ENCODE results near the gene NOM1.

The NOM1 gene

GRCh38 chr7:156940421-156941122 lies 8.9 kb upstream of the NOM1 start:
- 98% methylated on average over 51 of the region's 57 CpGs for WGBS (ENCODE audit: insufficient coverage)
- POLR2A ChIA-PET = no interaction called here
- no peak for DNase-seq

GRCh38 chr7:156941393-156942182 lies 7.9 kb upstream of the NOM1 start:
- peaks cover 0 to 14% (median 5%) of the 10 kb centered on the region in 5 experiments for H3K9me3 ChIP-seq (ENCODE audit: control extremely low read depth in 1 of 5, control insufficient read depth in 4 of 5, insufficient read depth in 2 of 5, low read depth in 1 of 5, low read length in 4 of 5)
- H3K27me3 ChIP-seq (replicated peaks in 2 of 5; ENCODE audit: control insufficient read depth in 4 of 5, insufficient read depth in 5 of 5, low read length in 4 of 5) = peaks cover under 1 to 50% (median 11%) of the 10 kb centered on the region in 5 experiments
- ChIA-PET POLR2A (no interaction called here), CTCF (no interaction called here)
- H3K4me1 ChIP-seq (ENCODE audit: control extremely low read depth in 1 of 4, control insufficient read depth in 4 of 4, insufficient read depth in 4 of 4, low read length in 3 of 4) = peaks cover 0 to 7% (median 3%) of the 10 kb centered on the region in 4 experiments
- 97% methylated on average over 82 of the region's 92 CpGs for WGBS (ENCODE audit: insufficient coverage)
- H3K4me3 ChIP-seq (ENCODE audit: control insufficient read depth in 1 of 7, extremely low read depth in 1 of 7, insufficient read depth in 4 of 7, low read depth in 2 of 7, low read length in 6 of 7) = no peak overlapping the region
- no peak overlapping the region for H3K27ac ChIP-seq (ENCODE audit: insufficient read depth in 1 of 2, low read depth in 1 of 2, low read length in 2 of 2, poor library complexity in 1 of 2, severe bottlenecking in 2 of 2)
- H3K36me3 ChIP-seq (ENCODE audit: control insufficient read depth in 4 of 4, insufficient read depth in 4 of 4, low read length in 3 of 4) = no peaks in the 10 kb centered on the region
- no peak for DNase-seq

More at GRCh38 chr7:156940421-156941122, 8.9 kb upstream of the NOM1 start:
- Histone ChIP-seq H3K36me3 (ENCODE audit: control insufficient read depth in 4 of 4, insufficient read depth in 4 of 4, low read length in 3 of 4) (no peaks in the 10 kb centered on the region), H3K4me1 (ENCODE audit: control extremely low read depth in 1 of 4, control insufficient read depth in 4 of 4, insufficient read depth in 4 of 4, low read length in 3 of 4) (peaks cover 0 to 7% (median 3%) of the 10 kb centered on the region in 4 experiments), H3K4me3 (ENCODE audit: control insufficient read depth in 1 of 7, extremely low read depth in 1 of 7, insufficient read depth in 4 of 7, low read depth in 2 of 7, low read length in 6 of 7) (no peak overlapping the region), H3K27ac (ENCODE audit: insufficient read depth in 1 of 2, low read depth in 1 of 2, low read length in 2 of 2, poor library complexity in 1 of 2, severe bottlenecking in 2 of 2) (no peak overlapping the region), H3K9me3 (ENCODE audit: control extremely low read depth in 1 of 5, control insufficient read depth in 4 of 5, insufficient read depth in 2 of 5, low read depth in 1 of 5, low read length in 4 of 5) (peaks cover 0 to 10% (median 5%) of the 10 kb centered on the region in 5 experiments), H3K27me3 (replicated peaks in 2 of 5; ENCODE audit: control insufficient read depth in 4 of 5, insufficient read depth in 5 of 5, low read length in 4 of 5) (peaks cover 0 to 48% (median 11%) of the 10 kb centered on the region in 5 experiments)
- CTCF ChIA-PET = no interaction called here

GRCh38 chr7:156942708-156943090 lies 6.8 kb upstream of the NOM1 start:
- 21% methylated on average over 15 of the region's 24 CpGs for WGBS (ENCODE audit: insufficient coverage)
- Histone ChIP-seq H3K9me3 (ENCODE audit: control extremely low read depth in 1 of 5, control insufficient read depth in 4 of 5, insufficient read depth in 2 of 5, low read depth in 1 of 5, low read length in 4 of 5) (peaks cover 0 to 14% (median 5%) of the 10 kb centered on the region in 5 experiments), H3K36me3 (ENCODE audit: control insufficient read depth in 4 of 4, insufficient read depth in 4 of 4, low read length in 3 of 4) (no peaks in the 10 kb centered on the region), H3K4me3 (ENCODE audit: control insufficient read depth in 1 of 7, extremely low read depth in 1 of 7, insufficient read depth in 4 of 7, low read depth in 2 of 7, low read length in 6 of 7) (peak overlapping the region in 1 of 7 experiments; percentile 19), H3K27me3 (replicated peaks in 2 of 5; ENCODE audit: control insufficient read depth in 4 of 5, insufficient read depth in 5 of 5, low read length in 4 of 5) (peaks cover 2 to 57% (median 11%) of the 10 kb centered on the region in 5 experiments), H3K27ac (ENCODE audit: insufficient read depth in 1 of 2, low read depth in 1 of 2, low read length in 2 of 2, poor library complexity in 1 of 2, severe bottlenecking in 2 of 2) (no peak overlapping the region), H3K4me1 (ENCODE audit: control extremely low read depth in 1 of 4, control insufficient read depth in 4 of 4, insufficient read depth in 4 of 4, low read length in 3 of 4) (peaks cover 0 to 7% (median 3%) of the 10 kb centered on the region in 4 experiments)
- ChIA-PET POLR2A (interaction anchor here (0.5 kb wide), 1 partner anchor 40 kb away, joined by 6 read pairs; no protein-coding TSS in a partner anchor), CTCF (interaction anchor here (1.2 kb wide), 1 partner anchor 9 kb away, joined by 4 read pairs; no protein-coding TSS in a partner anchor)
- DNase-seq = peak in 2 of 3 donors; percentile 18 to 23

- Histone ChIP-seq H3K27ac (ENCODE audit: insufficient read depth in 1 of 2, low read depth in 1 of 2, low read length in 2 of 2, poor library complexity in 1 of 2, severe bottlenecking in 2 of 2) (no peak overlapping the region), H3K4me3 (ENCODE audit: control insufficient read depth in 1 of 7, extremely low read depth in 1 of 7, insufficient read depth in 4 of 7, low read depth in 2 of 7, low read length in 6 of 7) (peak overlapping the region in 2 of 7 experiments; percentile 19 to 39), H3K4me1 (ENCODE audit: control extremely low read depth in 1 of 4, control insufficient read depth in 4 of 4, insufficient read depth in 4 of 4, low read length in 3 of 4) (peaks cover 0 to 7% (median 3%) of the 10 kb centered on the region in 4 experiments), H3K36me3 (ENCODE audit: control insufficient read depth in 4 of 4, insufficient read depth in 4 of 4, low read length in 3 of 4) (no peaks in the 10 kb centered on the region), H3K9me3 (ENCODE audit: control extremely low read depth in 1 of 5, control insufficient read depth in 4 of 5, insufficient read depth in 2 of 5, low read depth in 1 of 5, low read length in 4 of 5) (peaks cover 0 to 14% (median 5%) of the 10 kb centered on the region in 5 experiments), H3K27me3 (replicated peaks in 2 of 5; ENCODE audit: control insufficient read depth in 4 of 5, insufficient read depth in 5 of 5, low read length in 4 of 5) (peaks cover 3 to 59% (median 11%) of the 10 kb centered on the region in 5 experiments)
- peak in 1 of 3 donors; percentile 21 for DNase-seq
- WGBS (ENCODE audit: insufficient coverage) = 30% methylated on average over 28 of the region's 36 CpGs
- CTCF ChIA-PET = interaction anchor here (0.7 to 1.2 kb wide), 3 partner anchors 8 to 24 kb away, joined by 3 to 4 read pairs (median 3); no protein-coding TSS in a partner anchor
- POLR2A ChIA-PET = no interaction called here
These were observed 6.1 kb upstream of the NOM1 start for GRCh38 chr7:156943091-156944041.

- no peak overlapping the region for H3K27ac ChIP-seq (ENCODE audit: insufficient read depth in 1 of 2, low read depth in 1 of 2, low read length in 2 of 2, poor library complexity in 1 of 2, severe bottlenecking in 2 of 2)
- peaks cover 3 to 64% (median 9%) of the 10 kb centered on the region in 5 experiments for H3K27me3 ChIP-seq (replicated peaks in 2 of 5; ENCODE audit: control insufficient read depth in 4 of 5, insufficient read depth in 5 of 5, low read length in 4 of 5)
- ChIA-PET CTCF (interaction anchor here (0.9 to 1.2 kb wide), 3 partner anchors 10 to 24 kb away, joined by 3 to 4 read pairs (median 3); no protein-coding TSS in a partner anchor), POLR2A (no interaction called here)
- no peaks in the 10 kb centered on the region for H3K36me3 ChIP-seq (ENCODE audit: control insufficient read depth in 4 of 4, insufficient read depth in 4 of 4, low read length in 3 of 4)
- DNase-seq = no peak
- H3K4me3 ChIP-seq (ENCODE audit: control insufficient read depth in 1 of 7, extremely low read depth in 1 of 7, insufficient read depth in 4 of 7, low read depth in 2 of 7, low read length in 6 of 7) = no peak overlapping the region
- H3K4me1 ChIP-seq (ENCODE audit: control extremely low read depth in 1 of 4, control insufficient read depth in 4 of 4, insufficient read depth in 4 of 4, low read length in 3 of 4) = peaks cover 0 to 10% (median 4%) of the 10 kb centered on the region in 4 experiments
- H3K9me3 ChIP-seq (ENCODE audit: control extremely low read depth in 1 of 5, control insufficient read depth in 4 of 5, insufficient read depth in 2 of 5, low read depth in 1 of 5, low read length in 4 of 5) = peaks cover 0 to 14% (median 5%) of the 10 kb centered on the region in 5 experiments
- 74% methylated on average over 7 of the region's 9 CpGs for WGBS (ENCODE audit: insufficient coverage)
These were observed 4.6 kb upstream of the NOM1 start for GRCh38 chr7:156944876-156945275.

GRCh38 chr7:156947120-156947843 lies 2.2 kb upstream of the NOM1 start:
- Histone ChIP-seq H3K4me3 (ENCODE audit: control insufficient read depth in 1 of 7, extremely low read depth in 1 of 7, insufficient read depth in 4 of 7, low read depth in 2 of 7, low read length in 6 of 7) (no peak overlapping the region), H3K9me3 (ENCODE audit: control extremely low read depth in 1 of 5, control insufficient read depth in 4 of 5, insufficient read depth in 2 of 5, low read depth in 1 of 5, low read length in 4 of 5) (peaks cover 0 to 4% (median 0%) of the 10 kb centered on the region in 5 experiments), H3K27me3 (replicated peaks in 2 of 5; ENCODE audit: control insufficient read depth in 4 of 5, insufficient read depth in 5 of 5, low read length in 4 of 5) (peaks cover 3 to 49% (median 9%) of the 10 kb centered on the region in 5 experiments), H3K36me3 (ENCODE audit: control insufficient read depth in 4 of 4, insufficient read depth in 4 of 4, low read length in 3 of 4) (peaks cover 0 to 4% (median 2%) of the 10 kb centered on the region in 4 experiments), H3K27ac (ENCODE audit: insufficient read depth in 1 of 2, low read depth in 1 of 2, low read length in 2 of 2, poor library complexity in 1 of 2, severe bottlenecking in 2 of 2) (no peak overlapping the region), H3K4me1 (ENCODE audit: control extremely low read depth in 1 of 4, control insufficient read depth in 4 of 4, insufficient read depth in 4 of 4, low read length in 3 of 4) (peaks cover 12 to 28% (median 22%) of the 10 kb centered on the region in 4 experiments)
- no peak for DNase-seq
- POLR2A ChIA-PET = no interaction called here
- CTCF ChIA-PET = interaction anchor here (0.8 to 2.9 kb wide), 3 partner anchors 16 to 41 kb away, joined by 4 to 15 read pairs (median 5); no protein-coding TSS in a partner anchor
- 92% methylated on average over 11 of the region's 12 CpGs for WGBS (ENCODE audit: insufficient coverage)
